A549 treated with Hydrocortisone at 1 μM for 4 hours (cell line): ENCODE data around the gene ITIH6. TPM values are rescaled to one million over a fixed set of nuclear protein-coding genes. Genes with fewer than 3 reads are reported as not detected.

ENCODE experiments used
- total RNA-seq: library from RNA; stranded (reverse); fragments of 200-300 nt; extraction: Qiagen RNA extraction; gene quantifications from 5 replicates; pipeline ENCODE4 v1.2.3, GENCODE V29; 2022

Gene ITIH6, protein sequence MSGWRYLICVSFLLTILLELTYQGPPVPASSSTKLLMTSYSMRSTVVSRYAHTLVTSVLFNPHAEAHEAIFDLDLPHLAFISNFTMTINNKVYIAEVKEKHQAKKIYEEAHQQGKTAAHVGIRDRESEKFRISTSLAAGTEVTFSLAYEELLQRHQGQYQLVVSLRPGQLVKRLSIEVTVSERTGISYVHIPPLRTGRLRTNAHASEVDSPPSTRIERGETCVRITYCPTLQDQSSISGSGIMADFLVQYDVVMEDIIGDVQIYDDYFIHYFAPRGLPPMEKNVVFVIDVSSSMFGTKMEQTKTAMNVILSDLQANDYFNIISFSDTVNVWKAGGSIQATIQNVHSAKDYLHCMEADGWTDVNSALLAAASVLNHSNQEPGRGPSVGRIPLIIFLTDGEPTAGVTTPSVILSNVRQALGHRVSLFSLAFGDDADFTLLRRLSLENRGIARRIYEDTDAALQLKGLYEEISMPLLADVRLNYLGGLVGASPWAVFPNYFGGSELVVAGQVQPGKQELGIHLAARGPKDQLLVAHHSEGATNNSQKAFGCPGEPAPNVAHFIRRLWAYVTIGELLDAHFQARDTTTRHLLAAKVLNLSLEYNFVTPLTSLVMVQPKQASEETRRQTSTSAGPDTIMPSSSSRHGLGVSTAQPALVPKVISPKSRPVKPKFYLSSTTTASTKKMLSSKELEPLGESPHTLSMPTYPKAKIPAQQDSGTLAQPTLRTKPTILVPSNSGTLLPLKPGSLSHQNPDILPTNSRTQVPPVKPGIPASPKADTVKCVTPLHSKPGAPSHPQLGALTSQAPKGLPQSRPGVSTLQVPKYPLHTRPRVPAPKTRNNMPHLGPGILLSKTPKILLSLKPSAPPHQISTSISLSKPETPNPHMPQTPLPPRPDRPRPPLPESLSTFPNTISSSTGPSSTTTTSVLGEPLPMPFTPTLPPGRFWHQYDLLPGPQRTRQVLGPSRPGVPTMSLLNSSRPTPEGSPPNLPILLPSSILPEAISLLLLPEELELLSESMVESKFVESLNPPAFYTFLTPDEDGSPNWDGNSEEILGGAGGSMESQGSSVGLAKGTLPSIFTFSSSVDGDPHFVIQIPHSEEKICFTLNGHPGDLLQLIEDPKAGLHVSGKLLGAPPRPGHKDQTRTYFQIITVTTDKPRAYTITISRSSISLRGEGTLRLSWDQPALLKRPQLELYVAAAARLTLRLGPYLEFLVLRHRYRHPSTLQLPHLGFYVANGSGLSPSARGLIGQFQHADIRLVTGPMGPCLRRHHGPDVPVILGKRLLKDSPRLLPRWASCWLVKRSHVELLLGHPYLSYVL
- not detected in 5 replicates for total RNA-seq

DNA sequence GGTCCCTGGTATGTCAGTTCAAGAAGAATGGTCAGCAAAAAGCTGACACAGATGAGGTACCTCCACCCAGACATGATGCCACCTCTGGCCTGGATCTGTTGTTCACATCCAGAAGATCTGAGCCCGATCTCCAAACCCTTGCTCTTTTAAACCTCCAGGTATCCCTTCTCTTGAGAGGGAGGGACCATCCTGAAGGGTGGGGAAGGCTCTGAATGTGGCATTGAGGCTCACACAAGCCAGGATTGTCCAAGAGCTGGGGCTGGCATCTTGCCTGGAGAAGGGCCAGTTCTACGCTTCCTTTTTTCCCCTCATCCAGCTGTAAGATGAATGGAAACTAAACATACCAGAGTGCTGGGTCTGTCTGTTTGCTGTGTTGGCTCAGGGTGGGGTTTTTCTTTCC, at the start of gene ITIH6:
TSS of gene ITIH6 (minus strand) at position 119 of the 400 bp plus-strand sequence. CDS start at position 74, 45 bp downstream.

DNA sequence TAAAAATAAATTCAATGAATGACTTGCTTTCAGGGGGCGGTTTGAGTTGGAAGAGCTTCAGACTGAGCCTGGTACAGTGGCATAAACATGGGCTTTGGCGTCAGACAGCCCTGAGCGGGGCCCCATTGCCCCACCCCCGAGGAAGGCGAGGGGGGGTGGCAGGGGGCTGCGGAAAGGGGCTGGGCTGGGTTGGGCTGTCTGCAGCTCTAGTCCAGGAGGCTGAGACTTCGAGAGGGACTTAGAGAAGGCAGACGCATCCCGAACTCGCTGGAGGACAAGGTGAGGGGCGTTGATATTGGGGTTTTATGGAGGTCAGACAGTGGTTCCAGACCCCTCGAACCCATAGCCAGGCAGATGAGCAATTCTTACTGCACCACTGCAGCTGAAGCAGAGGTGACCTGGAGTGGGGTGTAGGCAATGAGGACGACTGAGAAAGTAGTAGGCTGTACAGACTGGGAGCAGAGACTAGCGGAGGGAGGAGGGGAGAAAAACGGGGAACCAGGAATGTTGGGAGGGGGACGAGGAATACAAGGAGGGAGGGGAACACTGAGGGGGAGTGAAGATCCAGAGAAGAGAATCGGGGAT, 9.6 kb upstream of the ITIH6 start, which contains the start of gene MAGED2:
TSS of gene MAGED2 (plus strand) at position 222 of the 585 bp plus-strand sequence. CDS start 1,587 bp downstream, outside the sequence.

Other genes with a start within 250 kb of the ITIH6 start
- 73.0 to 94.8 TPM (median 85.6 TPM) in 5 replicates for gene MAGED2, start 9.5 kb upstream of the ITIH6 start, total RNA-seq
- 0.48 to 0.74 TPM (median 0.63 TPM) in 5 replicates for gene TRO, start 122.6 kb upstream of the ITIH6 start, total RNA-seq
- gene PFKFB1, start 195.9 kb upstream of the ITIH6 start, total RNA-seq, result 0.06 to 0.14 TPM (median 0.09 TPM) in 4 of 5 replicates, not detected in the other
- gene APEX2, start 202.1 kb upstream of the ITIH6 start, total RNA-seq, result 28.5 to 32.3 TPM (median 30.0 TPM) in 5 replicates
- gene ALAS2, start 232.7 kb upstream of the ITIH6 start, total RNA-seq, result not detected in 5 replicates